Right lobe of liver (tissue), 4 donors: ENCODE data around the gene CAMTA1.

Source experiments
- POLR2A ChIP-seq: fragments of 450-650 bp; IDR thresholded peaks from one replicate; pipeline ENCODE4 v1.6.1; 2017; ENCODE audit warnings: antibody characterized with exemption, mild to moderate bottlenecking
- TF ChIP-seq, protein P1 (sequence below), 4 donors: fragments of 200-600 bp in 3 of 4; fragments of 450-650 bp in 1 of 4; IDR thresholded peaks; one replicate each; pipeline versions ENCODE4 v1.5.1 to v1.8.0; 2016 to 2022; ENCODE audit warnings: antibody characterized with exemption in 4 of 4, mild to moderate bottlenecking in 2 of 4
- donor health status: DM: no; HTN: no; CAD: no.
- donor health status: DM: no; HTN: no; CAD: no.
- donor health status: DM: no; HTN: yes; CAD: no.

DNA sequence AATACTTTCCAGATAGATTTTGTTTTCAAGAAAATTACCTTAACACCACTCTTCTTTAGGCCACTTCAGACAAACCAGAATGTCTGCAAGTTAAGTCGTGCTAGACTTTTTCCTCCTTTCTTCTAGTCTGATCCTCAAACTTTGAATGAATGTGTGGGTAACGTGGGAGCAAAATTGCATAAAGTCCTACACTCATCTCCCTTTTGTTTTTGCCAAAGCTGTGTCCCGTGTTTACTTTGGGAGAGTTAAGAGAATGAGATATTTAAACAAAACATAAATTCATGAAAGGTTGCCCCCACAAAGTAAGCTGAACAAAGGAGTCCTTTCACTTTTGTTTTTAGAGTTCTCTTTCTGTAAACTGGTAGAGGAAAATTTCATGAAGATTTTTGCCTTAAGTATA lies 969.0 kb downstream of the CAMTA1 start:
- TF ChIP-seq, protein P1, sequence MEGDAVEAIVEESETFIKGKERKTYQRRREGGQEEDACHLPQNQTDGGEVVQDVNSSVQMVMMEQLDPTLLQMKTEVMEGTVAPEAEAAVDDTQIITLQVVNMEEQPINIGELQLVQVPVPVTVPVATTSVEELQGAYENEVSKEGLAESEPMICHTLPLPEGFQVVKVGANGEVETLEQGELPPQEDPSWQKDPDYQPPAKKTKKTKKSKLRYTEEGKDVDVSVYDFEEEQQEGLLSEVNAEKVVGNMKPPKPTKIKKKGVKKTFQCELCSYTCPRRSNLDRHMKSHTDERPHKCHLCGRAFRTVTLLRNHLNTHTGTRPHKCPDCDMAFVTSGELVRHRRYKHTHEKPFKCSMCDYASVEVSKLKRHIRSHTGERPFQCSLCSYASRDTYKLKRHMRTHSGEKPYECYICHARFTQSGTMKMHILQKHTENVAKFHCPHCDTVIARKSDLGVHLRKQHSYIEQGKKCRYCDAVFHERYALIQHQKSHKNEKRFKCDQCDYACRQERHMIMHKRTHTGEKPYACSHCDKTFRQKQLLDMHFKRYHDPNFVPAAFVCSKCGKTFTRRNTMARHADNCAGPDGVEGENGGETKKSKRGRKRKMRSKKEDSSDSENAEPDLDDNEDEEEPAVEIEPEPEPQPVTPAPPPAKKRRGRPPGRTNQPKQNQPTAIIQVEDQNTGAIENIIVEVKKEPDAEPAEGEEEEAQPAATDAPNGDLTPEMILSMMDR (IDR thresholded peaks at IDR 0.05), result no peak
- TF ChIP-seq POLR2A, result no peak
